K562 (cell line): Measurements from ENCODE around the gene PFAS. TPM values are rescaled to one million over a fixed set of nuclear protein-coding genes. Genes with fewer than 3 reads are reported as not detected.

Experiments
- ATF7 ChIP-seq: fragments of 450-650 bp; IDR thresholded peaks from 2 replicates; pipeline ENCODE4 v1.7.1; 2014; ENCODE audit warnings: mild to moderate bottlenecking, moderate library complexity
- CREB5 ChIP-seq: fragments of 250-450 bp; sonication (Bioruptor Pico); IDR thresholded peaks from 2 replicates; pipeline ENCODE4 v1.5.0; 2020; ENCODE audit warnings: mild to moderate bottlenecking
- E2F8 ChIP-seq: fragments of 450-650 bp; IDR thresholded peaks from 2 replicates; pipeline ENCODE4 v1.7.1; 2018; ENCODE audit warnings: mild to moderate bottlenecking, low read depth; ENCODE audit not compliant: partially characterized antibody
- FOXJ2 ChIP-seq: fragments of 200-800 bp; sonication (Bioruptor generic); IDR thresholded peaks from 2 replicates; pipeline ENCODE4 v1.6.1; 2016; ENCODE audit warnings: missing genetic modification characterization, missing compliant biosample characterization
- GABPA ChIP-seq: fragments of 200-800 bp; sonication (Bioruptor generic); conservative IDR thresholded peaks from 2 replicates; pipeline ENCODE4 v1.6.1; 2016; ENCODE audit warnings: low read depth, missing genetic modification characterization, missing compliant biosample characterization
- GTF2B ChIP-seq: IDR thresholded peaks from 2 replicates; pipeline ENCODE4 v1.6.1; 2011; ENCODE audit not compliant: insufficient read length; ENCODE audit errors: extremely low read depth
- HINFP ChIP-seq: fragments of 450-650 bp; conservative IDR thresholded peaks from 2 replicates; pipeline ENCODE4 v1.6.1; 2016; ENCODE audit warnings: missing genetic modification characterization, low read depth, mild to moderate bottlenecking, control low read depth, missing compliant biosample characterization
- MNT ChIP-seq, 2 experiments: fragments of 450-650 bp; conservative IDR thresholded peaks; 2 replicates each; pipeline ENCODE4 v1.6.1; 2017; ENCODE audit warnings: mild to moderate bottlenecking in 2 of 2, moderate library complexity in 2 of 2
- NR2F6 ChIP-seq: fragments of 450-650 bp; formaldehyde crosslinking; IDR thresholded peaks from 2 replicates; pipeline ENCODE4 v1.4.0; 2020; ENCODE audit warnings: mild to moderate bottlenecking
- POLR3G ChIP-seq: IDR thresholded peaks from 2 replicates; pipeline ENCODE4 v1.6.1; 2011; ENCODE audit not compliant: insufficient read length, insufficient replicate concordance; ENCODE audit errors: extremely low read depth
- SPI1 ChIP-seq: IDR thresholded peaks from 2 replicates; pipeline ENCODE4 v1.6.1; 2011; ENCODE audit warnings: low read depth, low read length, control low read depth, borderline replicate concordance
- ZBED1 ChIP-seq: IDR thresholded peaks from 2 replicates; pipeline ENCODE4 v1.6.1; 2014
- ZNF551 ChIP-seq: fragments of 250-450 bp; sonication (Bioruptor Pico); IDR thresholded peaks from 2 replicates; pipeline ENCODE4 v1.5.0; 2021; ENCODE audit warnings: mild to moderate bottlenecking, moderate library complexity
- polyA plus RNA-seq, 8 experiments: library from polyadenylated mRNA; depleted of rRNA in 4 of 8; stranded (reverse) in 5 of 8; unstranded in 3 of 8; fragments of >200 nt; fragmentation: Nextera tagmentation in 2 of 8; fragmentation: Illumina TruSeq in 1 of 8; extraction: Ambion mirVana in 2 of 8; extraction: Trizol in 1 of 8; gene quantifications; 2 replicates each; pipeline versions ENCODE4 v1.2.1 to v1.2.3, GENCODE V29; 2011 to 2014; ENCODE audit warnings: inconsistent platforms in 1 of 8, missing spikeins in 1 of 8
- total RNA-seq, 7 experiments: library from RNA; depleted of rRNA in 6 of 7; stranded (reverse); fragments of >200 nt in 6 of 7; fragmentation: Illumina TruSeq in 2 of 7; extraction: Trizol in 2 of 7; gene quantifications; 2 replicates each; pipeline versions ENCODE4 v1.2.1 to v1.2.3, GENCODE V29; 2011 to 2021; ENCODE audit warnings: low replicate concordance in 1 of 7

Gene PFAS
- total and polyA plus RNA-seq, 9 of the 15 experiments (the other 6 are each of a cell fraction or from before 2014, with no cell fraction given) = 11.6 to 131 (median 43.9) TPM

- TF ChIP-seq E2F8 (peak; percentile 75), POLR3G (no peak), GTF2B (no peak), FOXJ2 (peak; percentile 19; the same call in 1 of the 2 replicates), HINFP (no peak), ZNF551 (CRISPR knock-in tag) (peak; percentile 32), NR2F6 (CRISPR knock-in tag) (0 out of 2 replicates have a peak, but pooled peaks have one; percentile 16), CREB5 (peak; percentile 74; the same call in 1 of the 2 replicates), SPI1 (no peak), GABPA (peak; percentile 84), ZBED1 (0 out of 2 replicates have a peak, but pooled peaks have one; percentile 42), MNT (conservative IDR thresholded peaks at IDR 0.05) (peak; percentile 65 to 76), ATF7 (peak; percentile 86; the same call in 1 of the 2 replicates)
These were observed 22.4 kb upstream of the PFAS start (continued) for GRCh38 chr17:8226536-8227237.
